DMS114 treated with DMSO at 0.1 percent for 48 hours (cell line): ENCODE data around the gene UCKL1.
"Not testable (repeated sequence)": the region's sequence is repeated elsewhere in the genome, so short reads cannot be mapped to it uniquely, and the experiment has no call there.

Experiments
- DNase-seq: peaks from one replicate; lab custom pipeline; 2025; ENCODE audit not compliant: unreplicated experiment; lab: John Stamatoyannopoulos, UW

The UCKL1 gene

GRCh38 chr20:63944078-63944941, 11.9 kb downstream of the UCKL1 start:
- DNase-seq, result no peak

GRCh38 chr20:63943808-63944077, 12.5 kb downstream of the UCKL1 start:
- DNase-seq, result no peak

DNA sequence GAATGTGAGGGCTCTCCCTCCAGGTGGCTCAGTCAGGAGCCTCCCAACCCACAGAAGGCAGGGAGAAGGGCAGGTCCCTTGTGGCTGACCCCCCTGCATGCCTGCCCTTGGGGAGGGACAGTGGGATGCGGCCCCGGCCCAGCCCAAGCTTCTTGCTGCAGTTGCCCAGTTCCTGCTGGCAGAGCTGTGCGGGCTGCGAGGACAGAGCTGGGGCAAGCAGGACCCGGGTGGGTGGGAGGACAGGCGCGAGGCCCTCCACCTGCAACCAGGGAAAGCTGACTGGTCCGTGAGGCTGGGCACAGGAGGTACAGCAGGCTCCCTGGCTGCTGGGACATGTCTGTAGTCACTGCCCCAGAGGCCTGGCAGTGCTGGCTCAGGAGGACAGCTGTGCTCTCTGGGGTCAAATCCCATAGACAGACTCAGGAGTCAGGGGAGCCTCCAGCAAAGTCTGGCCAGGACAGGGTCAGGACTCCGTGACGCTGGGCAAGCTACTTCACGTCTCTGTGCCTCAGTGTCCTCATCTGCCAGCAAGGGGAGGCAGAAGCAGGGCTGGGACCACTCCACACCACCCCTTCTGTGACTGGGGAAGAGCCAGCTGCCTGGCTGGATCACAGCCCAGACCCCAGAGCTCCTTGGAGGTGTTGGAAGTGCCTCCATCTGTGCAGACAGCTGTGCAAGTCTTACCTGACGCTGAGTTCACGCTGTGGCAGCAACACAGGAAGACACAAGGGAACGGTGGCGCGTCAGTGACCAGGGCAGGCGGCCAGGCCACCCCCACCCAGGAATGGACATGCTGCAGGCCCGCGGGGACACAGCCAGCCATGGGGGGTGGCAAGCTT, 13.0 kb downstream of the UCKL1 start:
- DNase-seq, result no peak

DNA sequence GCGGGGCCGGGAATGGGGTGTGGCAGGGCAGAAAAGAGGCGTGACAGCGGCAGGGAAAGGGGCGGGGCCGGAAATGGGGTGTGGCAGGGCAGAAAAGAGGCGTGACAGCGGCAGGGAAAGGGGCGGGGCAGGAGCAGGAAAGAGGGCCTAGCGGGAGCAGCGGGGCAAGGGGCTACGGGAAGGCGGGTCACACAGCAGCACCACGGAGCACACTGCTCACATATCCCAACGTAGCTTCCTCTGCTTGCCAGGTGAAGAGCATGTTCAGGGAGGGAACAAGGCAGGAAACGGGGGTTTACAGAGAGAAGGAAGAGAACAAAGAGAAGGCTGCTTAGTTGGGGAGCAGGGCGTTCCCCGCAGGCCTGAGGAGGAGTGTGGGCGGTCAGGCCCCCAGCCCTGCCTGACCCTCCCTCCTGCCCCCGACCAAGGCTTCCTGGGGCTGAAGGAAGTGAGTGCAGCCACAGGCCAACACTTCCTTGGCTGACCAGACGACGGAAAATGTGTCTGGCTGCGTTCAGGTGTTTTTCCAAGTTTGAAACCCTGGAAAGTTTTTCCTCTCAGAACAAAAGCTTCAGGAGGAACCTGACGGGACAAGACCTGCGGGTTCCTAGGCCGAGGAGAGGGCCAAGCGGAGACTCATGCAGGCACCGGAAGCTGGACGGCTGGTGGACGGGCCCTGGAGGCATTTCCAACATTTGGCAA, 13.8 kb downstream of the UCKL1 start:
- DNase-seq, result no peak

DNA sequence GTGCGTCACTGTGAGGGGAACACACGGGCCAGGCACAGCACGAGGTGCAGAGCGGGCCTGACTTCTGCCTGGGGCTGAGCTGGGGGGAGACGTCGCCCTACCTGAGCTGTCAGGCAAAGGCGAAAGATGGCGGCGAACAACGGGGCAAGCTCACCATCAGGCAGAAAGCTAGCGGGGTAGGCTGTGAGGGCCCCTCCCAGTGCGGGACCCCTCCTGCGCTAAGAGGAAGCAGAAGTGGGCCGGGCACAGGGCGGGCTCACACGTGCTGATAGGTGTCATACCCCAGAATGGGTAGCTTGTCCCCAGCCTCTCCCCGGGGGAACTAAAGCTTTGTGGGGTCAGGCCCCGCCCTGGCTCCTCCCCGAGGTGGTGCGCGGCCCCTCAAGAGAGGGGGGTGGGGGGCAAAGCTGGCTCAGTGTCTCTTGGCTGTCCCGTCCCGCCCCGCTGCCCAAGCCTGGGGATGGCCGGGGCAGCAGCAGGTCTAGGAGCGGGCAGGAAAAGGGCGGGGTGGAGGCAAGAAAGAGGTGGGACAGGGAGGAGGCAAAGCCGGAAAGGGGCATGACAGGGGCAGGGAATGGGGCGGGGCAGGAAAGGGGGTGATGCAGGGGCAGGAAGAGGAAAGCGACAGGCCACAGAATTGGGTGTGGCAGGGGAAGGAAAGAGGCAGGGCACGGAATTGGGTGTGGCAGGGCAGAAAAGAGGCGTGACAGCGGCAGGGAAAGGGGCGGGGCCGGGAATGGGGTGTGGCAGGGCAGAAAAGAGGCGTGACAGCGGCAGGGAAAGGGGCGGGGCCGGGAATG, 14.7 kb downstream of the UCKL1 start:
- DNase-seq, result no peak

GRCh38 chr20:63940472-63941266, 15.5 kb downstream of the UCKL1 start:
- DNase-seq, result no peak

GRCh38 chr20:63940071-63940471, 16.1 kb downstream of the UCKL1 start:
- DNase-seq, result no peak

GRCh38 chr20:63939061-63939935, 16.9 kb downstream of the UCKL1 start:
- DNase-seq, result no peak

GRCh38 chr20:63937596-63937995, 18.6 kb downstream of the UCKL1 start:
- DNase-seq, result no peak

- DNase-seq, result no peak
These were observed 20.8 kb downstream of the UCKL1 start for GRCh38 chr20:63935447-63935846.

- DNase-seq, result no peak
These were observed 21.7 kb downstream of the UCKL1 start for GRCh38 chr20:63934271-63935068.

GRCh38 chr20:63933646-63934045, 22.6 kb downstream of the UCKL1 start:
- no peak for DNase-seq

DNA sequence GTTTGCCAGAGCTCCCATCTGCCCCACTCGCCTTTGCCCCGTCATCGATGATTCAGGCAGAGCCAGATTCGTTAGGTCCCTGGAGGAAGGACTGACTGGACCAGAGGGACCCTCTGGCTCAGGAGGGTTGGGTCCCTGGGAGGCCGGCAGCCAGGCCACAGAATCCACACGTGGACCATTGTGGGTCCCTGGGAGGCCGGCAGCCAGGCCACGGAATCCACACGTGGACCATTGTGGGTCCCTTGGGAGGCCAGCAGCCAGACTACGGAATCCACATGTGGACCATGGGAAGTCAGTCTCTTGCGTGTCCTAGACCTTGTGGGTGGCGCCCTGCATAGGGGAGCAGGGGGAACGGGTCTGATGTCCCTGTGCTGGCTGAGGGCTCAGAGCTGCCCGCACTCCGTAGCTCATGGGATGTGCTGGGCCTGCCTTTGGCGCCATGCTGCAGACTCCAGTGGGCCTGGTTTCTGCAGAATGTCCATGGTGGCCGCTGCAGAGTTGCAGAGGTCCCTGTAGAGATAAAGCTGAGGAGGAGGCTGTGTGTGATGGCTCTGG, 23.5 kb downstream of the UCKL1 start:
- DNase-seq, result no peak

DNA sequence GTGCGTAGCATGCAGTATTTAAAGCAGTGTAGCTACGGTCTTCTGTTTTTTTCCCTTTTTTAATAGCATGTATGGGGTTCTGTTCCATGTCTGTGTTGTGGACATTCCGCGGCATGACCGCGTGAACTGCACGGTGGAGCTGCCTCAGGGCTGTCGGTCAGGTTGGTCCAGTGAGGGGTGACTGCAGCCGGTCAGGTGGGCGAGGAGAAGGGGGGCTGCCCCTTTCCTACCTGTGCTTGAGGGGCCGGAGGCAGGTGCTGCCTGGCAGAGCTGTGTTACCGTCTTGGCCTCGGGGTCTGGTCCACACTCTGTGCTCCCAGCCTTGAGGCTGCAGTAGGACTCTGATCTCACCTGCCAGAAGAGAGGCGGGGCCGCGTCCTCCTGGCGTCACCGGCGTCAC, 24.5 kb downstream of the UCKL1 start:
- no peak for DNase-seq

GRCh38 chr20:63930971-63931553, 25.2 kb downstream of the UCKL1 start:
- no peak for DNase-seq

DNA sequence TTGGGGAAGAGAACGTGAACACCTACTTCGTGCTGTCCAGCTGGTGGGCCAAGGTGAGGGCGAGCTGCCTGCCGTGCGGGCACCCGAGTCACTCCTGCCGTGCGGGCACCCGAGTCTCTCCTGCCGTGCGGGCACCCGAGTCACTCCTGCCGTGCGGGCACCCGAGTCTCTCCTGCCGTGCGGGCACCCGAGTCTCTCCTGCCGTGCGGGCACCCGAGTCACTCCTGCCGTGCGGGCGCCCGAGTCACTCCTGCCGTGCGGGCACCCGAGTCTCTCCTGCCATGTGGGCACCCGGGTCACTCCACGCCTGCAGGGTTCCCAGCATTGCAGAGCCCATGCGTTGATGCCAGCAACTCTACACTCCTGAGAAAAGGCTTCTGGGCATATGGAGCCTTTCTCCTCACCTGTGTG, 26.7 kb downstream of the UCKL1 start:
- not testable (repeated sequence) for DNase-seq

DNA sequence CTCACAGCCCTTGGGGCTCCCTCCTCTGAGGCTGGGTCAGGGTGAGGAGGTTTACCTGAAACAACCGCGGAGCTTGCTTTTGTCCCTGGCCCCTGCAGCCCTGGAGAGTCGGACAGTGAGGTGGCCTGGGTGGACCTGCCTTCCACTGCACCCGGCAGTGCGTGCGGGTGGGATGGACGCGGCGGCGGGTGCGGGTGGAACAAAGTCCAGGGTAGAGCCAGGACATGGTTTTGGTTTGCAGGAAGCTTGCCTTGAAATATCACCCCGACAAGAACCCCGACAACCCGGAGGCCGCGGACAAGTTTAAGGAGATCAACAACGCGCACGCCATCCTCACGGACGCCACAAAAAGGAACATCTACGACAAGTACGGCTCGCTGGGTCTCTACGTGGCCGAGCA, 27.1 kb downstream of the UCKL1 start:
- DNase-seq, result no peak

DNA sequence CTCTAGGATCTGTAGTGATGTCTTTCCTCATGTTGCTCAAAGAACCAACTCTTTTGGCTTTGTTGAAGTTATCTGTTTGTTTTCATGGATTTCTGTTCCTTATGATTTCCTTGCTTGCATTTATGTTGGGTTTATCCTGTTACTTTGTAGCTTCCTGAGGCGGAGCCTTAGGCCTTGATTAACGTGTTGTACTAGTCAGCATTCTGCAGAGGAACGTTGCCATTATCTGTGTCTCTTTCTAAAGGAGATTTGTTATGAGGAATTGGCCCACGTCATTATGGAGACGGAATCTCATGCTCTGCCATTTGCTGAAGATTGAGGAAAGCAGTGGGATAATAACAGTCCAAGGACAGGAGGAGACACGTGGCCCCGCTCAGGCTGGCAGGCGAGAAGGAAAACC, 29.9 kb downstream of the UCKL1 start:
- no peak for DNase-seq
